HG02678 (cell line): Measurements from ENCODE around the gene HVCN1.
A peak's percentile ranks its signal among the peaks of the same experiment; 100 is the strongest.
"Not testable (repeated sequence)": the region's sequence is repeated elsewhere in the genome, so short reads cannot be mapped to it uniquely, and the experiment has no call there.

ENCODE experiments used
- ATAC-seq: cut with Tn5 transposase; IDR thresholded peaks from one replicate; pipeline ENCODE4 v1.9.1; 2021; ENCODE audit warnings: mild to moderate bottlenecking, moderate library complexity; ENCODE audit not compliant: unreplicated experiment

The HVCN1 gene

GRCh38 chr12:110668480-110669192 lies 20.3 kb downstream of the HVCN1 start:
- peak; percentile 9 for ATAC-seq

GRCh38 chr12:110667671-110668070 lies 21.2 kb downstream of the HVCN1 start:
- ATAC-seq, result no peak

GRCh38 chr12:110666892-110667291 lies 22.0 kb downstream of the HVCN1 start:
- no peak for ATAC-seq

GRCh38 chr12:110661337-110661972 lies 27.5 kb downstream of the HVCN1 start:
- peak; percentile 91 for ATAC-seq

GRCh38 chr12:110658878-110659277 lies 30.0 kb downstream of the HVCN1 start:
- no peak for ATAC-seq

- ATAC-seq, result no peak
Measured at GRCh38 chr12:110658242-110658641, 30.7 kb downstream of the HVCN1 start.

- no peak for ATAC-seq
Measured at GRCh38 chr12:110657747-110658146, 31.2 kb downstream of the HVCN1 start.

GRCh38 chr12:110656071-110656655 lies 32.8 kb downstream of the HVCN1 start:
- no peak for ATAC-seq

- not testable (repeated sequence) for ATAC-seq
Measured at GRCh38 chr12:110654238-110654637, 34.7 kb downstream of the HVCN1 start.

- no peak for ATAC-seq
Measured at GRCh38 chr12:110649341-110649847, 39.5 kb downstream of the HVCN1 start.

- ATAC-seq, result peak; percentile 81
Measured at GRCh38 chr12:110647631-110648040, 41.3 kb downstream of the HVCN1 start.

GRCh38 chr12:110641521-110641920 lies 47.4 kb downstream of the HVCN1 start:
- no peak for ATAC-seq

- no peak for ATAC-seq
Measured at GRCh38 chr12:110640275-110641025, 48.5 kb downstream of the HVCN1 start.

GRCh38 chr12:110639336-110640141 lies 49.4 kb downstream of the HVCN1 start:
- ATAC-seq, result no peak

- no peak for ATAC-seq
Measured at GRCh38 chr12:110638796-110639195, 50.1 kb downstream of the HVCN1 start.

GRCh38 chr12:110637869-110638441 lies 51.0 kb downstream of the HVCN1 start:
- ATAC-seq, result no peak

- no peak for ATAC-seq
Measured at GRCh38 chr12:110636516-110636915, 52.4 kb downstream of the HVCN1 start.

- ATAC-seq, result no peak
Measured at GRCh38 chr12:110635055-110635454, 53.9 kb downstream of the HVCN1 start.

GRCh38 chr12:110627500-110628195 lies 61.3 kb downstream of the HVCN1 start:
- ATAC-seq, result no peak
